Lower leg skin (tissue), 3 donors: Measurements from ENCODE around the gene LIN54.

ENCODE experiments used
- CTCF ChIP-seq, 3 donors: fragments of 450-650 bp; IDR thresholded peaks; one replicate each; pipeline ENCODE4 v1.5.1; 2016; ENCODE audit warnings: antibody characterized with exemption in 3 of 3, mild to moderate bottlenecking in 3 of 3, moderate library complexity in 2 of 3
- POLR2A ChIP-seq, 2 donors: fragments of 450-650 bp; IDR thresholded peaks; one replicate each; pipeline ENCODE4 v1.6.1; 2016 to 2017; ENCODE audit warnings: antibody characterized with exemption in 2 of 2, mild to moderate bottlenecking in 1 of 2, moderate library complexity in 1 of 2

GRCh38 chr4:83010522-83011318 lies at the start of gene LIN54:
- no peak for TF ChIP-seq CTCF (IDR thresholded peaks at IDR 0.05)
- no peak for TF ChIP-seq POLR2A (IDR thresholded peaks at IDR 0.05)
